Measurements from ENCODE around the gene SAP25.
"Not testable (repeated sequence)": the region's sequence is repeated elsewhere in the genome, so short reads cannot be mapped to it uniquely, and the experiment has no call there.

The SAP25 gene

GRCh38 chr7:100528108-100528866, 45.4 kb downstream of the SAP25 start:
- not testable (repeated sequence) for FAIRE-seq

GRCh38 chr7:100523192-100523591, 50.5 kb downstream of the SAP25 start:
- FAIRE-seq: not testable (repeated sequence)

Measured in colon (tissue), 2 donors.